ENCODE data around the gene PDGFRB. TPM values are rescaled to one million over a fixed set of nuclear protein-coding genes. Genes with fewer than 3 reads are reported as not detected.

PDGFRB gene
- total and polyA plus RNA-seq, 10 of the 15 experiments (the other 5 are each of a cell fraction or from before 2014, with no cell fraction given) = 0.02 to 3.0 (median 1.0) TPM

- TF ChIP-seq MTA3 (IDR thresholded peaks at IDR 0.05; ENCODE audit: borderline replicate concordance, low read length) = no peak
- TF ChIP-seq LARP7 (IDR thresholded peaks at IDR 0.05) = no peak
- TF ChIP-seq CEBPZ (IDR thresholded peaks at IDR 0.05; ENCODE audit: low read depth, low read length) = no peak
- TF ChIP-seq HDAC6 (IDR thresholded peaks at IDR 0.05; ENCODE audit: unreplicated experiment) = no peak
- TF ChIP-seq CHD4 (IDR thresholded peaks at IDR 0.05) = no peak
- no peak for TF ChIP-seq TARDBP (IDR thresholded peaks at IDR 0.05; ENCODE audit: borderline replicate concordance)
- no peak for TF ChIP-seq SRF (IDR thresholded peaks at IDR 0.05; ENCODE audit: low read depth in 2 of 2, low read length in 2 of 2)
- no peak for TF ChIP-seq ZBED1 (IDR thresholded peaks at IDR 0.05; ENCODE audit: borderline replicate concordance)
- TF ChIP-seq YBX1 (IDR thresholded peaks at IDR 0.05) = no peak
- TF ChIP-seq STAT1 (conservative IDR thresholded peaks at IDR 0.05) = no peak
- TF ChIP-seq HCFC1 (IDR thresholded peaks at IDR 0.05; ENCODE audit: low read length) = no peak
Measured at GRCh38 chr5:150136305-150137167, 19.1 kb downstream of the PDGFRB start (continued).
